Endothelial cell of umbilical vein (primary cell): ENCODE measurements around the gene PCDHGA12.
"Not testable (repeated sequence)": the region's sequence is repeated elsewhere in the genome, so short reads cannot be mapped to it uniquely, and the experiment has no call there.

ENCODE experiments used
- CTCF ChIP-seq, 2 donors: IDR thresholded peaks; 1 replicate in 1 of 2; 2 replicates in 1 of 2; pipeline ENCODE4 v1.5.1; 2011; ENCODE audit warnings: low read length in 2 of 2, mild to moderate bottlenecking in 2 of 2, moderate library complexity in 2 of 2, control low read depth in 1 of 2, inconsistent platforms in 1 of 2, low read depth in 1 of 2; ENCODE audit not compliant: insufficient read depth in 1 of 2; ENCODE audit errors: extremely low read depth in 1 of 2
- MAX ChIP-seq: IDR thresholded peaks from 2 replicates; pipeline ENCODE4 v1.6.1; 2011; ENCODE audit not compliant: insufficient read depth, insufficient read length
- POLR2A ChIP-seq: IDR thresholded peaks from 2 replicates; pipeline ENCODE4 v1.6.1; 2012; ENCODE audit warnings: low read depth, mild to moderate bottlenecking, control low read depth, low read length

GRCh38 chr5:141394401-141395187 is 35.7 kb upstream of the PCDHGA12 start:
- TF ChIP-seq CTCF (IDR thresholded peaks at IDR 0.05; ENCODE audit: extremely low read depth in 1 of 2, insufficient read depth in 1 of 2, low read depth in 1 of 2, low read length in 2 of 2); POLR2A; MAX: not testable (repeated sequence)
